ENCODE measurements around the gene SLC11A2. TPM values are rescaled to one million over a fixed set of nuclear protein-coding genes. Genes with fewer than 3 reads are reported as not detected.

The SLC11A2 gene
- total and polyA plus RNA-seq, 2 of the 13 experiments (the other 11 are each of a cell fraction or from before 2014, with no cell fraction given), result 71.7 to 77.0 TPM

GRCh38 chr12:51067771-51068170 is 41.6 kb upstream of the SLC11A2 start:
- H3K9me3 ChIP-seq (ENCODE audit: low read length), result no peaks in the 10 kb centered on the region
- peaks cover 7 to 42% of the 10 kb centered on the region in 2 experiments for H3K36me3 ChIP-seq (replicated peaks in 1 of 2; ENCODE audit: control insufficient read depth in 1 of 2, insufficient read depth in 2 of 2, low read length in 2 of 2)
- intact Hi-C loops (cut with micrococcal nuclease; ENCODE audit: unreplicated experiment), result no loop called here
- ATAC-seq, result no peak
- TF ChIP-seq HMGXB4 (CRISPR knock-in tag; IDR thresholded peaks at IDR 0.05; ENCODE audit: borderline replicate concordance in 1 of 2, low read depth in 1 of 2) (no peak), ZNF670 (CRISPR knock-in tag; IDR thresholded peaks at IDR 0.05; ENCODE audit: borderline replicate concordance) (no peak), ZNF576 (CRISPR knock-in tag; IDR thresholded peaks at IDR 0.05) (no peak), SYNCRIP (IDR thresholded peaks at IDR 0.05; ENCODE audit: insufficient read depth, low read depth, low read length) (no peak), ZNF101 (CRISPR knock-in tag; IDR thresholded peaks at IDR 0.05; ENCODE audit: borderline replicate concordance, low read depth) (no peak), CENPX (CRISPR knock-in tag; IDR thresholded peaks at IDR 0.05) (no peak), ZNF460 (CRISPR knock-in tag; IDR thresholded peaks at IDR 0.05; ENCODE audit: borderline replicate concordance) (no peak), CENPT (CRISPR knock-in tag; IDR thresholded peaks at IDR 0.05; ENCODE audit: low read depth) (no peak), YEATS2 (CRISPR knock-in tag; IDR thresholded peaks at IDR 0.05; ENCODE audit: borderline replicate concordance) (no peak), ZNF784 (CRISPR knock-in tag; IDR thresholded peaks at IDR 0.05; ENCODE audit: borderline replicate concordance) (no peak)
- ChIA-PET CTCF (ENCODE audit: low intra/inter-chr PET ratio, low total read pairs) (no interaction called here), POLR2A (interaction anchor here (1.2 to 2.6 kb wide), 2 partner anchors 15 to 19 kb away, joined by 7 to 18 read pairs; partner anchors contain the start of gene CSRNP2)
- no peaks in the 10 kb centered on the region for H3K79me2 ChIP-seq (ENCODE audit: insufficient read depth, low read length)
- no peak overlapping the region for H3K9ac ChIP-seq (ENCODE audit: insufficient read depth, low read depth, low read length)
- H3K4me3 ChIP-seq (replicated peaks in 1 of 3; ENCODE audit: insufficient read depth in 1 of 3, low read depth in 2 of 3, low read length in 3 of 3), result no peak overlapping the region
- H4K20me1 ChIP-seq (ENCODE audit: insufficient read depth, low read length), result no peaks in the 10 kb centered on the region
- peaks cover 38% of the 10 kb centered on the region for H3K4me1 ChIP-seq (ENCODE audit: insufficient read depth, low read length)
- no peak overlapping the region for H2AFZ ChIP-seq (ENCODE audit: low read length)
- H3K27ac ChIP-seq (ENCODE audit: extremely low read length, insufficient read depth, low read length), result no peak overlapping the region
- WGBS (ENCODE audit: low lambda C conversion rate), result 78% methylated on average over 7 of the region's 7 CpGs
- BruUV-seq (replicated peaks), result no TSS peak
- FAIRE-seq, result no peak
- no peaks in the 10 kb centered on the region for H3K27me3 ChIP-seq (ENCODE audit: control insufficient read depth in 1 of 2, insufficient read depth in 2 of 2, low read length in 2 of 2)
- in situ Hi-C loops (cut with HindIII; ENCODE audit: extremely low pct_ligation_motif_present, low pct_unique_long_range_greater_than_20kb), result no loop called here
- no peak for DNase-seq (ENCODE audit: low spot score)
- H3K4me2 ChIP-seq (ENCODE audit: low read depth, low read length), result no peak overlapping the region

All from HepG2 (cell line).